H54 (cell line): Measurements from ENCODE around the gene STXBP3.
A peak's percentile ranks its signal among the peaks of the same experiment; 100 is the strongest.
"Not testable (repeated sequence)": the region's sequence is repeated elsewhere in the genome, so short reads cannot be mapped to it uniquely, and the experiment has no call there.

Source experiments
- DNase-seq: peaks from one replicate; pipeline ENCODE4 v3.0.0; 2011; ENCODE audit warnings: low spot score, mixed read lengths; ENCODE audit not compliant: insufficient read length
- FAIRE-seq: peaks from 3 replicates; lab custom pipeline; 2011; peaks lifted over from hg19 to GRCh38; lab: Jason Lieb, UNC
- POLR2A ChIP-seq: IDR thresholded peaks from 2 replicates; pipeline ENCODE4 v1.6.1; 2011; ENCODE audit warnings: low read depth, mild to moderate bottlenecking, low read length

The STXBP3 gene

DNA sequence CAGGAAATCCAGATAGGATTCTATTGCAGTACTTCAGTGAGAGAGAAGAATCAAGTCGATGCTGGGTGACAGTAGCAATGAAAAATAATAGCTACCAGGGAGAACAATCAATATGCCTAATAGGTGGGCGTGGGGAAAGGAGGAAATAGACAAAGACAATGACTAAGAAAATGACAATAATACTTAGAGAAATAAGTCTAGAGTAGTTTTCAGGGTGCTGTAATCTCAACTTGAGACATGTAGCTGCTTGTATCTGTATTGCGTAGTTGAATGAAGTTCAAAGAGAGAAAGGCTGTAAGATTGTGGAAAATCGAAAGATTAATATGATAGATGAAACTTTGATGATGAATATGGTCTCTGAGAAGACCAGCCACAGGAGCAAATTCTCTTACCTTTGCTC is 2.6 kb downstream of the STXBP3 start:
- DNase-seq (no peak), FAIRE-seq (peak; percentile 78)
- TF ChIP-seq POLR2A = no peak

- peak; percentile 33 for FAIRE-seq
- no peak for DNase-seq
- no peak for TF ChIP-seq POLR2A
Measured at GRCh38 chr1:108750476-108751181, 4.2 kb downstream of the STXBP3 start.

DNA sequence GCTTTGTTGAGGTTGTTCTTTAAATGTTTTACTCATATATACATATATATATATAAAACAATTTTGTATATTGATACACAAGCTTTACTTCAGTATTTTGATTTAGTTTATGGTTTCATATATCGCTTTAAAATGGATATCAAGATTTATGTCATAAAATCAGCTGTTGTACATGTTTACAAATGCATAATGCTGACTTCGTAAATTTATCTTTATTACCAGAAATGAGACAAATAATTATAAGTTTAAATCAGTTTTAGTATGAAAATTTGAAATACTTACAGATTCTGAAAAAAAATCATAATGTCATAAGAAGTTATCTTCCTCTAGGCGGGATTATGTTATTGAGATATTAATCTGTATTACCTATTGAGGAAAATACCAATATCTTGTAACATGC is 6.9 kb downstream of the STXBP3 start:
- FAIRE-seq (no peak), DNase-seq (no peak)
- no peak for TF ChIP-seq POLR2A

DNA sequence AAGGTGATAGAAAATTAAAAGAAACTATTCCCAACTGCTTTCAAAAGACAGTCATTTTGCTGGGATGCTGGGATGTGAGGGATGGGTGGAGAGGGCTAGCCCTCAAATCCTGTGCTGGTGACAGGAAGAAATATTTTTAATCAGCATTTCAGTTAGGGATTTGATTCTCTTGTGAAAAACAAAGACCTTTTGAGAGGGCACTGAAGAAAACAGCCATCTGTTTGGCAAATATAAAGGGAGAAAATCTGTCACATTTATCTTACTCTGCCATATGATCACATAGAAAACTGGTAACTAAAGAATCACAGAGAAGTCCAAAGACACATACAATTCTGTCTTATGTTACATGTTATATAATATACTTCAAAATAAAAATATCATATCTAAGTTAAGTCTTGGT is 12.3 kb downstream of the STXBP3 start:
- no peak for DNase-seq
- FAIRE-seq = no peak
- TF ChIP-seq POLR2A = no peak

DNA sequence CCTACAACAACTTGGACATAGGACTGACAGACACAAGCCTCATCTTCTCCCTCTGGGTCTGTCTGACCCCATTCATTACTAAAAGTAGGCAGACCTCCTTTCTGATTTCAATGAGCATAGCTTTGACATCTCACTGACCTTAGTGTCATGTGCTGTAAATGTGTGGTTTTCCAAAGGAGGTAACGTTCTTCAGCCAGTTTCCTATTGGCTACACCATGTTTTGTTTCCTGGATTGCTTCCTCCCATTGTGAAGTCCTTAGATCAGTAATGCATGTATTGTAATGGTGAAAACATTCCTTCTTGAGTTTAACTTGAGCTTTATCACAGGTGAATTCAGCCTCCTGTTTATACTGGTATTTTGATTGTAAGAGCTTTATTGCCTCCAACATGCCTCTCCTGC is 20.6 kb downstream of the STXBP3 start:
- DNase-seq (no peak), FAIRE-seq (no peak)
- TF ChIP-seq POLR2A = no peak

DNA sequence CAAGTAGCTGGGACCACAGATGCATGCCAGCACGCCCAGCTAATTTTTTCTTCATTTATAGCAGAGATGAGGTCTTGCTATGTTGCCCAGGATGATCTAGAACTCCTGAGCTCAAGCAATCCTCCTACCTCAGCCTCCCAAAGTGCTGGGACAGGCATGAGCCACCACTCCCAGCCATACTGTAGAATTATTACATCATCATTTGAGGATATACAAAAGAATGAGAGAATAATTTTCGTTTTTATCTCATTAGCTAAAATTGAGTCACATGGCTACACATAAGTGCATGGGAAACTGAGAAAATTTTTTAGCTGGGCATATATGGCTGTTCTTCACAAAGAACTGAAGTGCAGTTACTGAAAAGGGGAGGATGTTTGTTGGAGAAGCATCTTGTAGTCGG is 21.2 kb downstream of the STXBP3 start:
- no peak for FAIRE-seq
- DNase-seq = no peak
- TF ChIP-seq POLR2A = no peak

GRCh38 chr1:108777839-108778238 is 31.4 kb downstream of the STXBP3 start:
- DNase-seq = no peak
- TF ChIP-seq POLR2A = no peak
- FAIRE-seq = no peak

- FAIRE-seq (peak; percentile 11), DNase-seq (no peak)
- no peak for TF ChIP-seq POLR2A
Measured at GRCh38 chr1:108779455-108779854, 33.0 kb downstream of the STXBP3 start.

DNA sequence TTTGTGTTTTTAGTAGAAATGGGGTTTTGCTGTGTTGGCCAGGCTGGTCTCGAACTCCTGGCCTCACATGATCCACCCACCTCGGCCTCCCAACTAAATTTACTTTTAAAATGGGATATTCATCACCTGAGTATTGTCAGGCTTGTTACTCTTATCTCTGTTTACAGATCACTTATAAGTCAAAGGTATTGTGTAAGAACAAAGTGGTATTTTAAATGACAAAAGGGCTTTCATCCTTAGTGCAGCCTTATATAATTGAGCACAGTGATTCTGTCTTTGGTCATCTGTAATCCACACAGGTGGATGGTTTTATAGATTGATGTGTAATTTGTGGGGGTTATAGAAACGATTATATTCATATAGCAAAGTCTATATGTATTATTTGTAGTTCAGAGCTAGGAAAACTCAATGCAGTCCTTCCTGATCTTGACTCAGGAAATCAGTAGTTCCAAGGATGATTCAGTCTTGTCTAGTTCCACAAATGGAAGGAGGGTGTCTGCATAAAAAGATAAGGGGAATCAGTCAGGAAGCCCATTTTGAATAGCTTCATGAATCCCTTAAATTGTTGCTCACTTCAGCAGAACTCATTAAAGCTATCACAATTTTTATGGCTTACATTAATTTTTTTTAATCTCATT is 34.6 kb downstream of the STXBP3 start:
- no peak for TF ChIP-seq POLR2A
- no peak for DNase-seq
- no peak for FAIRE-seq

DNA sequence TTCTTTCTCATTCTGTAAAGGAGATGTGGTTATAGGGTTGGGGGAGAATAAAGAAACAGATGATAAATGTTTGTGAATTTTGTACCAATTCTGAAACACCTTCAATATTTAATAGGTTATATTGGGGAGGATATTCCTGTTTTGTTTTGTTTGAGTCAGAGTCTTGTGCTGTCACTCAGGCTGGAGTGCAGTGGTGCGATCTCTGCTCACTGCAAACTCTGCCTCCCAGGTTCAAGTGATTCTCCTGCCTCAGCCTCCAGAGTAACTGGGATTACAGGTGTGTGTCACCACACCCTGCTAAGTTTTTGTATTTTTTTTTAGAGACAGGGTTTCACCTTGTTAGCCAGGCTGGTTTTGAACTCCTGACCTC is 35.1 kb downstream of the STXBP3 start:
- DNase-seq, FAIRE-seq: not testable (repeated sequence)

DNA sequence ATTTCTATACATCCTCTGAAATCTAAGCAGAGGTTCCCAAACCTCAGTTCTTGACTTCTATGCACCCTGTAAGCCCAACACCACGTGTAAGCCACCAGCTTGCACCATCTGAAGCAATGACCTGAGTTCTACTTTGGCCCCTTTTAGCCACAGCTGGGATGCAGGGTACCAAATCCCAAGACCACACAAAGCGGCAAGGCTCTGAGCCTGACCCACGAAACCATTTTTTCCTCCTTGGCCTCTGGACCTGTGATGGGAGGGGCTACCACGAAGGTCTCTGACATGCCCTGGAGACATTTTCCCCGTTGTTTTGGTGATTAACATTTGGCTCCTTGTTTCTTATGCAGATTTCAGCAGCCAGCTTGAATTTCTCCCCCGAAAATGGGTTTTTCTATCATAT is 38.8 kb downstream of the STXBP3 start:
- no peak for FAIRE-seq
- no peak for TF ChIP-seq POLR2A
- no peak for DNase-seq

DNA sequence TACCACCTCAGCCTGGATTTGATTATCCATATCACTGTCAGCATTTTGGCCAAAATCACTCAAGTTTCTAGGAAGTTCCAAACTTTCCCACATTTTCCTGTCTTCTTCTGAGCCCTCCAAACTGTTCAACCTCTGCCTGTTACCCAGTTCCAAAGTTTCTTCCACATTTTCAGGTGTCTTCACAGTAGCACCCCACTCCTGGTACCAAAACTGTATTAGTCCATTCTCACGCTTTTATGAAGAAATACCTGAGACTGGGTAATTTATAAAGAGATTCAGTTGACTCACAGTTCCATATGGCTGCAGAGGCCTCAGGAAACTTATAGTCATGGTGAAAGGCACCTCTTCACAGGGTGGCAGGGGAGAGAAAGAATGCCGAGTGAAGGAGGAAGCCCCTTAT is 39.4 kb downstream of the STXBP3 start:
- no peak for TF ChIP-seq POLR2A
- DNase-seq (no peak), FAIRE-seq (no peak)

GRCh38 chr1:108791790-108792189 is 45.3 kb downstream of the STXBP3 start:
- FAIRE-seq (no peak), DNase-seq (no peak)
- no peak for TF ChIP-seq POLR2A

DNA sequence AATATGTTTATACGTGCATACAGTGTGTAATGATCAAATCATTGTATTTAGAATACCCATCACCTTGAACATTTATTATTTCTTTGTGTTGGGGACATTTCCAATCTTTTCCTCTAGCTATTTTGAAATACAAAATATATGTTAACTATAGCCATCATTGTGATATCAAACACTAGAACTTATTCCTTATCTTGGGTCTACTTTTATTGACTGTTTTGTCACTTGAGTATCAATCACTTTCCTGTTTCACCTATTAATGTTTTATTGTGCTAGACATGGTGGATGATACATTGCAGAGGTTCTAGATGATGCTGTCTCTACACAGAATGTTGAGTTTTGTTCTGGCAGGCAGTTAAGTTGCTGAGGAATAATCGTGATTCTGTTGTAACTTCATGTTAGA is 45.9 kb downstream of the STXBP3 start:
- DNase-seq = no peak
- no peak for TF ChIP-seq POLR2A
- peak; percentile 69 for FAIRE-seq

GRCh38 chr1:108799001-108799400 is 52.5 kb downstream of the STXBP3 start:
- DNase-seq (no peak), FAIRE-seq (no peak)
- no peak for TF ChIP-seq POLR2A
